ENCODE data around the gene ABHD12. TPM values are rescaled to one million over a fixed set of nuclear protein-coding genes. Genes with fewer than 3 reads are reported as not detected.

ABHD12 gene
- total RNA-seq, 4 donors from 2014 or later = 11.9 to 18.4 (median 13.8) TPM

DNA sequence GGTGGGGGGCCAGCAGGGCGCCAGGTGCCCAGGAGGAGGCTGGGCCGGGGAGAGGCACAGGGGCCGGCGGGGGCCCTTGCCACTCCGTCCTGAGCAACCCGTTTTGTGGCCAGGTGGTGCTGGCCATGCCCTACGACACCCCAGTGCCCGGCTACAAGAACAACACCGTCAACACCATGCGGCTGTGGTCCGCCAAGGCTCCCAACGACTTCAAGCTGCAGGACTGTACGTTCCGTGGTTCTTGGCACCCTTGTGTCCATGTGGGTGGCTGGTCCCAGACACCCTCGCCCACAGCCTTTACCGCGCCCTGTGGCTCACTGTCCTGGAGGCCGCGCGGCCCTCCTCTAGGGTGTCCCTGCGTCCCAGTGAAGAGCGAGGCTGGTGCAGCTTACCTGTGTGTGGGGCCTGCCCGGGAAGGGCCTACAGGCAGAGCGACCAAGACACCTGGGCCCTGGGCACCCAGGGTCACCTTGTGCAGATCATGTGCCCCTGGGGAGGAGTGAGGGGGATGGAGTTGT is 114.0 kb downstream of the ABHD12 start:
- Histone ChIP-seq H3K4me3 (no peak overlapping the region), H3K36me3 (peaks cover 0 to 29% of the 10 kb centered on the region in 2 donors), H3K27me3 (no peaks in the 10 kb centered on the region), H3K4me1 (peaks cover 29 to 48% of the 10 kb centered on the region in 2 donors), H3K9me3 (no peaks in the 10 kb centered on the region), H3K27ac (peak overlapping the region in 2 of 4 donors; percentile 73 to 84)
- ATAC-seq (no peak), DNase-seq (peak in 1 of 2 donors; percentile 13)
- intact Hi-C loops (cut with DNase I; ENCODE audit: low total_unique reads) (no loop called here), in situ Hi-C loops (cut with MboI; ENCODE audit: low sequenced_read_pairs in 4 of 4) (loop anchor here in 1 of 4 donors (25.0 kb wide), 2 partner anchors 89 to 289 kb away; partner anchors contain the start of genes APMAP and ENTPD6)
- TF ChIP-seq POLR2A (IDR thresholded peaks at IDR 0.05) = no peak
- TF ChIP-seq, protein P1, sequence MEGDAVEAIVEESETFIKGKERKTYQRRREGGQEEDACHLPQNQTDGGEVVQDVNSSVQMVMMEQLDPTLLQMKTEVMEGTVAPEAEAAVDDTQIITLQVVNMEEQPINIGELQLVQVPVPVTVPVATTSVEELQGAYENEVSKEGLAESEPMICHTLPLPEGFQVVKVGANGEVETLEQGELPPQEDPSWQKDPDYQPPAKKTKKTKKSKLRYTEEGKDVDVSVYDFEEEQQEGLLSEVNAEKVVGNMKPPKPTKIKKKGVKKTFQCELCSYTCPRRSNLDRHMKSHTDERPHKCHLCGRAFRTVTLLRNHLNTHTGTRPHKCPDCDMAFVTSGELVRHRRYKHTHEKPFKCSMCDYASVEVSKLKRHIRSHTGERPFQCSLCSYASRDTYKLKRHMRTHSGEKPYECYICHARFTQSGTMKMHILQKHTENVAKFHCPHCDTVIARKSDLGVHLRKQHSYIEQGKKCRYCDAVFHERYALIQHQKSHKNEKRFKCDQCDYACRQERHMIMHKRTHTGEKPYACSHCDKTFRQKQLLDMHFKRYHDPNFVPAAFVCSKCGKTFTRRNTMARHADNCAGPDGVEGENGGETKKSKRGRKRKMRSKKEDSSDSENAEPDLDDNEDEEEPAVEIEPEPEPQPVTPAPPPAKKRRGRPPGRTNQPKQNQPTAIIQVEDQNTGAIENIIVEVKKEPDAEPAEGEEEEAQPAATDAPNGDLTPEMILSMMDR (IDR thresholded peaks at IDR 0.05 in 4 of 5, conservative IDR thresholded peaks at IDR 0.05 in 1 of 5) = no peak

DNA sequence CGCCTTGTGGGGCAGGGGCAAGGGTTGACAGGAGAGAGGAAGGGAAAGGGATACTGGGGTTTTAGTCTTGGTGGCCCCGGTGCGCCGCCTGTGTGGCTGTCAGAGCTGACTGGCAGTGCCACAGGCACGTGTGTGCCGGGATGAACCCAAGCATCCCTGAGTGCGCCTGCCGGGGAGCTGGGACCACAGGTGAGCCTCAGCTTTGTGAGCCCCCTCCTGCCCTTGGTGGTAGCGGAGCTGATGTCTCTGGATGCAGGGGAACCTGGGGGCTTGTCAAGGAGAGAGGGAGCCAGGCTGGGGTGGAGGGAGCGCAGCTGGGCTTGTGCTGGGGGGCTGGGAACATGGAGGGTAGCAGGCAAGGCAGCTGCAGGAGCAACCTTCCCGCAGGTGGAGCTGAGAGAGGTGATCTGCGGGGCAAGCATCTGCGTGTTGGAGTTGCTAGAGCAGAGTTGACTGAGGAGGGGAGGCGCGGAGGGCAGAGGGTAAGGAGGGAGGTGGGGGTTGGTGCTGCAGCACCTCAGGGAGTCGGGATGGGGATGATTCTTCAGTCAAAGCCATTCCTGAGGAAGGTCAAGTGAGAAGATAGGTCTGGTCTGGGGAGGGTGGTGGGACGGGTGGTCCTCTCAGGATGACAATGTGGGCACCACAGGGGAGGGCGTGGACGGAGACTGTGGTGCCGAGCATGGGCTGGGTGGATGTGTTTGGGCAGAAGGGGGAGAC is 114.7 kb downstream of the ABHD12 start:
- intact Hi-C loops (cut with DNase I; ENCODE audit: low total_unique reads) = loop anchor here (1.0 kb wide), 1 partner anchor 123 kb away; no protein-coding TSS in a partner anchor

DNA sequence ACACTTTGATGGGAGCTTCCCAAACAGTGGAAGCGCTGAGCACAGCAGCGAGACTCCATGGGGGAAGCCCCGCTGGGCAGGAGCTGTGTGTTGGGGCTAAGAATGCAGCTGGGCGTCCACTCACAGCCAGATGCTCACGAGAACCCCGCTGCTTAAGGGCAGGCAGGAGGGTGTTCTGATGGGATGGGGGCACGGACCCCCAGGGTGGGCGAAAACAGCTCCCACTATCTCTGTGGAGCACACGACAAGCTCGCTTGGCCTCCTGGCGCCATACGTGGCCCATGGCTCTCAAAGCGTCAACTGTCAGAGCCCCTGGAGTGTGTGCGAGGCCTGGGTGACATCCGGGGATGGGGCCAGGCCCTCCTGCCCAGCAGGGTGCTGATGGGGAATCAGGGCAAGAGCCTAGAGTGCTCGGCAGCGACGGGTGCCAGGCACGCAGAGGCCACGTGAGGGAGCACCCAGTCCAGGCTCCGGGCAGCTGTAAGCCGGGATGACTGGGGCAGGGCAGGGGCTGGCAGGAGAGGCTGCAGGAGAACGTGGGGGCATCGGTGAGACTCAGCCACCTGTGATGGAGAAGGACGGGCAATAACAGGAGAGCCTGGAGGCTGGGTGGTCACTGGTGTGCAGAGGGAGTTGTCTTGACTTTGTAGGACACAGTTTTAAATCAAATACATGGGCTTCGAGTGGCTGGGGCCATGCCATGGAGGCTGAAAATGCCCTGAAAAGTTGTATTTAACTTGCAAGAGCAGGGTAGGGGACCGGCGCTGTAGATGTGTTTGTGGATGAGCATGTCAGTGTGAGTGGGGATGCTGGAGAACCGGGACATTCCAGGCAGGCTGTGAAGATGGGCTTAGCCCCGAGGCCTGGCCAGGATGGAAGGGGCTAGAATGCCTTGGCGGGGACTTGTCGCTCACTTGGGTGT is 115.5 kb downstream of the ABHD12 start:
- in situ Hi-C loops (cut with MboI; ENCODE audit: low sequenced_read_pairs in 4 of 4) = loop anchor here in 3 of 4 donors (25.0 kb wide), 3 partner anchors 88 to 288 kb away; partner anchors contain the start of genes APMAP (in 2 of the 3), ABHD12 (in 1 of the 3) and ENTPD6 (in 1 of the 3)
- intact Hi-C loops (cut with DNase I; ENCODE audit: low total_unique reads) = loop anchor here (1.0 kb wide), 1 partner anchor 124 kb away; no protein-coding TSS in a partner anchor
- no peak for ATAC-seq

More for the DNA sequence above, 114.7 kb downstream of the ABHD12 start:
- TF ChIP-seq, protein P1 (IDR thresholded peaks at IDR 0.05 in 4 of 5, conservative IDR thresholded peaks at IDR 0.05 in 1 of 5) = no peak
- TF ChIP-seq POLR2A (IDR thresholded peaks at IDR 0.05) = no peak
- Histone ChIP-seq H3K4me3 (no peak overlapping the region), H3K9me3 (no peaks in the 10 kb centered on the region), H3K36me3 (peaks cover 0 to 33% of the 10 kb centered on the region in 2 donors), H3K4me1 (peaks cover 32 to 54% of the 10 kb centered on the region in 2 donors), H3K27ac (peak overlapping the region in 1 of 4 donors; percentile 89), H3K27me3 (no peaks in the 10 kb centered on the region)
- in situ Hi-C loops (cut with MboI; ENCODE audit: low sequenced_read_pairs in 4 of 4) = loop anchor here in 1 of 4 donors (25.0 kb wide), 2 partner anchors 89 to 289 kb away; partner anchors contain the start of genes APMAP and ENTPD6
- DNase-seq (peak in 1 of 2 donors; percentile 9), ATAC-seq (no peak)

More for the DNA sequence above, 115.5 kb downstream of the ABHD12 start:
- TF ChIP-seq POLR2A (IDR thresholded peaks at IDR 0.05) = no peak
- TF ChIP-seq, protein P1 (IDR thresholded peaks at IDR 0.05 in 4 of 5, conservative IDR thresholded peaks at IDR 0.05 in 1 of 5) = no peak
- Histone ChIP-seq H3K27me3 (no peaks in the 10 kb centered on the region), H3K4me1 (peaks cover 32 to 56% of the 10 kb centered on the region in 2 donors), H3K36me3 (peaks cover 0 to 33% of the 10 kb centered on the region in 2 donors), H3K9me3 (no peaks in the 10 kb centered on the region), H3K4me3 (peak overlapping the region in 2 of 4 donors; percentile 5 to 23), H3K27ac (peak overlapping the region in 3 of 4 donors; percentile 81 to 89 (median 89))
- DNase-seq = peak in 1 of 2 donors; percentile 48
